GM19035 (cell line): ENCODE data around the gene MFAP2.

Source experiments
- ATAC-seq: cut with Tn5 transposase; IDR thresholded peaks from one replicate; pipeline ENCODE4 v1.9.1; 2021; ENCODE audit not compliant: unreplicated experiment

Gene MFAP2

DNA sequence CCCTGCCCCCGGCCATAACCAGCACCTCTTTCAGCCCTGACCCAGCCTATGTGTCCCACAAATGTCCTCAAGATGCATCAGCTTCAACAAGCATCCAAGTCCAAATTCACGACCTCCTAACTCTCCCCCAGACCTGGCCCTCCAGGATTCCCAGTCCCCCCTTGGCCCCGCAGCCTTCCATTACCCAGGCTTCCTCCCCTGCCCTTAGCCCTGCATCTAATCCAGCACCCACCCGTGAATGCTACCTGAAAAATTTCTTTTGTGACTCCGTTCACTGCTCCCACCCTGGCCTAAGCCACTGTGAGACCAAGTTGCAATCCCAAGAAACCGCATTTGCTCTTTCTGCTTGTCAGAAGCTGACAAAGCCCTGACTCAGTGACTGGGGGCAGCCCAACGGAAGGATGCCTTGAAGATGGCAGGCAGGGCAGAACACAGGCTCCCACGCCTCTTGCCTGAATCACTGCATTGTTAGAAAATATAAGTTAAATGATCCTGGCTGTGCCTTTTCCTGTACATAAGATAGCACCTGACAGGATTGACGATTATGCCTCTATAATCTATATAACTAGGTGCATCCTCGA, 939 bp upstream of the MFAP2 start:
- no peak for ATAC-seq

- ATAC-seq: no peak
These were observed 719 bp downstream of the MFAP2 start for GRCh38 chr1:16979475-16980327.

DNA sequence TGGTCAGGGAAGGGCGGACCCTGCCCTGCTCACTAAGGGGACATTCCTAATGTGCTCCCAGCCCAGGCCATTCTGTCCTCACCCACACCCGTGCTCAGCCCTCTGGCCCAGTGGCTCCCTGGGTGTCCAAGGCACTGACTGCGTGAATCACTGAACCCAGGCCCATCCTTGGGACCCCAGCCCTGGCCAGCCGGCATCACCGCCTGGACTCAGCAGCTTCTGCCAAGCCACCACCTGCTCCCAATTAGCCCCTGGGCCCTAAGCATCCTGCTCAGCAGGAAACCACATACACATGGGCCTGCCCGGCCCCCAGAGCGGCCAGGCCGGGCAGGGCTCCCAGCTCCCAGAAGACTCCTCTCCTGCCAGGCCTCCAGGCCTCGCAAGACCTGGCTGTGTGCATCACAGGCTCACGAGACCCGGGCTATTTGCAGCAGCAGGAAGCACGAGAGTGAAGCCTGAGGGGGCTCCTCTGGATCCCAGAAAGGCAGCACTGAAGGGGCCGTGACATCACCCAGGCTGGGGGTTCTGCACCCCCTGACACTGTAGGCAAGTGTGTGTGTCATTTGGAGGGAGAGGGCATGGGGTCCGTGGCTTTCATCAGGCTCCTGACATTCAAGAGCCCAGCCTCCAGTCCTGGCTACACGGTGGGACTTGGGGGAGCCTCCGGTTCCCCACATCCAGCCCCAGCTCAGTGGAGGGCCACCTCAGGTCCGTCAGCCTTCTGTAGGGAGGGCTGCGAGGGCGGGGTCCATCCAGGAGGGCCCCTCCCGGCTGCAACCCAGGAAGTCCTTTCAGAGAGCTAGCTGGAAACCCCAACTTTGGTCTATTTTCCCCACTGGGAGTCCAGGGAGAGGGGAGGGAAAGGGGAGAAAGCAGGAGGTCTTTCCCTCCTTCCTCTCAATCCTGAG, 1.6 kb downstream of the MFAP2 start:
- ATAC-seq: no peak

DNA sequence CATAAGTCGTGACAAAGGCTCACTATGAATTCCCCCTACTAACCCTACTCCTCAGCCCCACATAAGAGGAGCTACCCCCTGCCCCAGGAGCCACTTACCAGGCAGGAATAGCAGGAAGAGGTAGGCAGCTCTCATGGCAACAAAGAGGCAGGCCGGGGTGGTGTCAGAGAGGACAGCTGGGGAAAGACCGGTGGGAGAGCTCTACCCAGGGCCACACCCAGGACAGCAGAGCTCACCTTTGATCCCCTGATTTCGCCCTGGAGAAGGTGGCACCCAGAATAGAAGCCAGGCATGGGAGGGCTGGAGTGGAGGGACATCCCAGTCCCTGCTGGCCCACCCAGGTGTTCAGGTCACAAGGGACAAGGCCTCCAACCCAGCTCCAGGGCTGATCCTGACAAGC, 2.3 kb downstream of the MFAP2 start:
- no peak for ATAC-seq

DNA sequence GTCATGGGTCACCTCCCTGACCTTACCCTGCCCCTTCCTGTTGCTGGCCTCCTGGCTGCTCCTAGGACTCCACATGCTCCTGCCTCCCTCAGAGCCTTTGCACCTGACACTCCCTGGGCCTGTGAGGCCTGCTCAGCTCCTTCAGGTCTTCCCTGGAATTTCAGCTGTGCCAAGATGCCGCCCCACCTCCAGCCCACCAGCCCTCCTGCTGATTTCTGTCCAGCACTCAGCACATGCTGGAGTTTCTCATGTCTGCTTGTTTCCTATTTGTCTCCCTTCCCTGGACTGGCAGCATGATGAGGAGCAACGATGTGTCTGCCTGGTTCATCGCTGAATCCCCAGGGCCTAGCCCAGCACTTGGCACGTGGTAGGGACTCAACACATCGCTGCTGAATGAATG, 3.0 kb downstream of the MFAP2 start:
- ATAC-seq: no peak

DNA sequence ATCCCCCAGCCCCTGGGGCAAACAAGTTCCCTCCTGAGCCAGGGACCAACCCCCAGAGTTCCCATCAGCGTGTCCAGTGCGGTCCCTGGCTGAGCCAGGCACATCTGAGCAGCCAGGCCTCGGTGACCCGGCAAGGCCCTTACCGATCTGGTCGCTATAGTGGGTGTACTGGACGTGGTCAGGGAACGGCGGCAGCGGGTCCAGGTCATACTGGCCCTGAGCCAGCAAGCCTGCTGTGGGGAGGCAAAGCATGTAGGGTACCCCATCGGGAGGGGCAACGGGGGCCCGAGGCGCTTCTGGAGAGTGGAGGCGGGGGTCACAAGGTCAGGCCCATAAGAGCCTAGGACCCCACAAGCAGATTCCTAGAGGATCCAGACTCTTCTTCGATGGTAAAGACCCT, 3.5 kb downstream of the MFAP2 start:
- no peak for ATAC-seq

DNA sequence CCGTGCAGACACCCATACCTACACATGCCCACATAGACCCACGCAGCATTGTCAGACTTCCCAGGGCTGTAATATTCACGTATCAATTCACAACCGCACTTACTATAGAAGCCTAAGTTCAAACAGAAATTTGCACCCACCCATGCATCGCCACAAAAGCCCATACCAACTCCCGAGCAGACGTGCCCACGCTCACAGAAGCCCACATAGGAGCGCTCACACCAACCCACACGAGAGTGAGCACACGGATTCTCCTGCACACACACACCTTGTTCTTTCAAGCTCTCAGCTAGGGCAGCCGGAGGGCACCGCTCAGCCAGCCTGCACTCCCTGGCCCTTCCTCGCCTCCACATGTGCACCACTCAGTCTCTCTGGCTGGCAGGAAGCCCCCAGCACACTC, 4.6 kb downstream of the MFAP2 start:
- no peak for ATAC-seq

DNA sequence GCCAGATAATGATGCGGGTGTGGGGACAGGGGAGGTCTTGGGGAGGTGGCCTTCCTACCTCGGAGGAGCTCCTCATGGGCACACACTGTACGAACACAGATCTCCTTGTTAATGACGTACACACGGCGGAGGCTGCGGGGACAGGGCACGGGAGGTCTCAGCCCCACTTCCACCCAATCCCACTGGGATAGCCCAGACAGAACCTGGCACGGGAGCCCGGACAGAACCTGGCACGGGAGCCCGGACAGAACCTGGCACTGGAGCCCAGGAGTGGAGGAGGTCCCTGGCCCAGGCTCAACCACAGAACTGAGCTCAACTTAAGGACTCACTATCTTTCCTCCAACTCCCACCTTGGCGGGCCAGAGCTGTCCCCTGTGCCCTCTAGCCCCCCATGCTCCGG, 5.2 kb downstream of the MFAP2 start:
- no peak for ATAC-seq

DNA sequence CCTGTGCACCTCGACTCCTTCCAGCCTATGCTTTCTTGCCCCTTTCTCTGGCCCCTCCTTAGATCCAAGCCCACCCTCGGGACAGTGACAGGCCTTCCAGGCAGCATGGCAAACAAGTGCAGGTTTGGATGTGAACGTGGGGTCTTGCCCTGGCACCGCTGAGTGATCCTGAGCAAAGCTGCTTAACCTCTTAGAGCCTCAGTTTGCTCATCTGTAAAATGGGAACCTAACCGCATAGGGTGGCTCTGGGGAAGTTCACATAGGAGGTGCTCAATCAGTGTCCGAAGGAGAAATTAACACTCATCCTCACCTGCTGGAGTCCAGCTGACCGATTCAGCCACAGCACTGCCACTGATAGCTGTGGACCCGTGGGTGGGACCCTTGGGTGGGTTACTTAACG, 7.2 kb downstream of the MFAP2 start:
- ATAC-seq: no peak

DNA sequence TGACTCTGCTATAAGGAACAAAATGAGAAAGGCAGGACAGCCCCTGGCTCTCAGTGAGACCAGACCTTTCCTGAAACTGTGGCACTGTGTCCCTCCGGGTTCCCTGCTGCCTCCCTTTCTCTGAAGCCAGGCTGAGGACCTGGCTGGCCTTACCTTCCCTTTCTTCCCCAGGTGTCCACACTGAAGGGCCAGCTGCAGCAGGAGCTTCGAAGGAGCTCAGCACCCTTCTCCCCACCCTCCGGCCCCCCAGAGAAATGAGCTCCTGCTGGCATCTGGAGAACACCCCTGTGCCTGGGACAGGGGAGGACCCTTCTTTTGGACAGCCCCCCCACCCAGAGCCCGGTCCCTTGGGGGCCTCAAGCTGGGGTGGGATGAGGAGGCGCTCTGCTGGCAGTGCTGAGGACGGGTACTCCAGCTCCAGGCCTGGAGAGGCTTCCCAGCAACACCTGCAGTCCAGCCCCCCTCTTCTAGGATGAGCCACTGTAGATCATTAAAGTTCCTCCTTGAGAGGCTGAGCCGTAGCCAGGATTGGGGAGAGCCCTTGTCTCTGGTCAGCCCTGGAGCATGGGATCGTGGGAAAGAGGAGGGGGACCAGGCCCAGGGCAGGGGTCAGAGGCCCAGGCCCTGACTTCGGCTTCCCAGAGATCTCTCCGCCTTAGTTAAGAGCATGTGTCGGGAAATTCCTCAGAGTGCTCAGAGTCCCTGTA, 8.1 kb downstream of the MFAP2 start:
- no peak for ATAC-seq

- ATAC-seq: no peak
These were observed 8.9 kb downstream of the MFAP2 start for GRCh38 chr1:16971341-16972188.

- no peak for ATAC-seq
These were observed 10.1 kb downstream of the MFAP2 start for GRCh38 chr1:16970132-16970910.

- ATAC-seq: no peak
These were observed 10.8 kb downstream of the MFAP2 start for GRCh38 chr1:16969651-16970050.

- ATAC-seq: no peak
These were observed 11.3 kb downstream of the MFAP2 start for GRCh38 chr1:16969057-16969611.

GRCh38 chr1:16968372-16968771, 12.0 kb downstream of the MFAP2 start:
- ATAC-seq: no peak

DNA sequence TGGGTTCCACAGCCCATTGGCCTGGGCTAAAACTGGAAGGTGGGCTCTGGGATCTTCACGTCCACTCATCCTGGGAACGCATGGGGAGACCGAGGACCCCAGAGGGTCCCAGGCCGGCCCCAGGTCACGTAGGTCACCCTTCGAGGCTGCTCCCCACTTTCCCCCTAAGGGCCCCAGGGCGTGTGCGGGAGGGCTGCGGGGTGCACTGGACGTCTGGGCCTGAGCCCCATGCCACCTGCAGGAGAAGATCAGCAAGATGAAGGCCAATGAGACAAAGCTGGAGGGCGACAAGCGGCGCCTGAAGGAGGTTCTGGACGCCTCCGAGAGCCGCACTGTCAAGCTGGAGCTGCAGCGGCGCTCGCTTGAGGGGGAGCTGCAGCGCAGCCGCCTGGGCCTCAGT, 12.5 kb downstream of the MFAP2 start:
- ATAC-seq: no peak

DNA sequence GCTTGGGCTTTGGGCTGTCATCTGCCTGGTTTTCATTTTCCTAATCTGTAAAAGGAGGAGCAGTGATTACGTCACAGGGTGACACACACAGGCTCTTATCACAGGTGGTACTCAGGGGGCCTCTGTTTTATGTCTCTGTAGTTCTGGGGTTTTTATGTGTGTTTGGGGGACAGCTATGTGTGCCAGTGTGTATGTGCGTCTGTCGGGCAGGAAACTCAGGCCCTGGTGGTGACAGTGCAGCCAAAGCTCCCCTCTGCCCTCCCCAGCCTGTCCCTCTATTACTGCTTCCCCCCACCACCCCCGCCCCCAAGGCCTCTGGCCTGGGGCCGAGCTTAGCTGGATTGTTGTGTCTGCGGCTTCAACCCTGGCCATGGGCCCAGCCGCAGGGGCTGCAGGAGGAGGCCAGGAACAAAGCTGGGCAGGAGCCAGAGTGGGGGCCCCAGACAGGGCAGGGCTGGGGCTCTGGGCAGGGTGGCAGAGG, 13.3 kb downstream of the MFAP2 start:
- ATAC-seq: no peak

- no peak for ATAC-seq
These were observed 14.1 kb downstream of the MFAP2 start for GRCh38 chr1:16966282-16966681.

- ATAC-seq: no peak
These were observed 14.8 kb downstream of the MFAP2 start for GRCh38 chr1:16965486-16966067.
